Sigmoid colon (tissue), 3 donors: ENCODE data around the gene C4BPA.

Experiments used
- POLR2A ChIP-seq, 2 donors: fragments of 450-650 bp; IDR thresholded peaks; one replicate each; pipeline ENCODE4 v1.6.1; 2016; ENCODE audit warnings: antibody characterized with exemption in 2 of 2, mild to moderate bottlenecking in 2 of 2, moderate library complexity in 2 of 2
- TF ChIP-seq, protein P1 (sequence below), 4 experiments: fragments of 450-650 bp in 3 of 4; fragments of 200-600 bp in 1 of 4; IDR thresholded peaks; one replicate each; pipeline ENCODE4 v1.5.1; 2016 to 2019; ENCODE audit warnings: antibody characterized with exemption in 4 of 4, mild to moderate bottlenecking in 3 of 4, moderate library complexity in 2 of 4

- TF ChIP-seq, protein P1, sequence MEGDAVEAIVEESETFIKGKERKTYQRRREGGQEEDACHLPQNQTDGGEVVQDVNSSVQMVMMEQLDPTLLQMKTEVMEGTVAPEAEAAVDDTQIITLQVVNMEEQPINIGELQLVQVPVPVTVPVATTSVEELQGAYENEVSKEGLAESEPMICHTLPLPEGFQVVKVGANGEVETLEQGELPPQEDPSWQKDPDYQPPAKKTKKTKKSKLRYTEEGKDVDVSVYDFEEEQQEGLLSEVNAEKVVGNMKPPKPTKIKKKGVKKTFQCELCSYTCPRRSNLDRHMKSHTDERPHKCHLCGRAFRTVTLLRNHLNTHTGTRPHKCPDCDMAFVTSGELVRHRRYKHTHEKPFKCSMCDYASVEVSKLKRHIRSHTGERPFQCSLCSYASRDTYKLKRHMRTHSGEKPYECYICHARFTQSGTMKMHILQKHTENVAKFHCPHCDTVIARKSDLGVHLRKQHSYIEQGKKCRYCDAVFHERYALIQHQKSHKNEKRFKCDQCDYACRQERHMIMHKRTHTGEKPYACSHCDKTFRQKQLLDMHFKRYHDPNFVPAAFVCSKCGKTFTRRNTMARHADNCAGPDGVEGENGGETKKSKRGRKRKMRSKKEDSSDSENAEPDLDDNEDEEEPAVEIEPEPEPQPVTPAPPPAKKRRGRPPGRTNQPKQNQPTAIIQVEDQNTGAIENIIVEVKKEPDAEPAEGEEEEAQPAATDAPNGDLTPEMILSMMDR (IDR thresholded peaks at IDR 0.05): no peak
- TF ChIP-seq POLR2A (IDR thresholded peaks at IDR 0.05): no peak
These were observed 42.0 kb upstream of the C4BPA start for GRCh38 chr1:207062058-207062457.
